SK-MEL-5 (cell line): ENCODE results near the gene TEDC1. TPM values are rescaled to one million over a fixed set of nuclear protein-coding genes. Genes with fewer than 3 reads are reported as not detected.
A peak's percentile ranks its signal among the peaks of the same experiment; 100 is the strongest.

Source experiments
- DNase-seq: peaks from one replicate; pipeline ENCODE4 v3.0.0-alpha.2; 2016; ENCODE audit warnings: low read depth, low spot score
- in situ Hi-C: cut with HindIII; loops from 2 replicates; pipeline ENCODE4 v1.10.0; 2016; ENCODE audit warnings: low sequenced_read_pairs, high pct_unique_total_duplicates, low pct_unique_long_range_greater_than_20kb
- total RNA-seq: library from RNA; depleted of rRNA; stranded (reverse); fragments of >200 nt; shearing (Covaris generic); gene quantifications from 2 replicates; pipeline ENCODE4 v1.2.3, GENCODE V29; 2014

TEDC1 gene
- total RNA-seq, 1 experiment from 2014 or later: 15.1 TPM

GRCh38 chr14:105499256-105500035, 8.4 kb downstream of the TEDC1 start:
- in situ Hi-C loops: no loop called here
- DNase-seq: peak; percentile 93

GRCh38 chr14:105500036-105500725, 9.1 kb downstream of the TEDC1 start:
- no peak for DNase-seq
- in situ Hi-C loops: no loop called here

- DNase-seq: no peak
- in situ Hi-C loops: no loop called here
Measured at GRCh38 chr14:105500726-105501101, 9.7 kb downstream of the TEDC1 start.

GRCh38 chr14:105501504-105502291, 10.7 kb downstream of the TEDC1 start:
- in situ Hi-C loops: no loop called here
- no peak for DNase-seq

- in situ Hi-C loops: no loop called here
- DNase-seq: no peak
Measured at GRCh38 chr14:105502446-105503295, 11.6 kb downstream of the TEDC1 start.

GRCh38 chr14:105503296-105503640, 12.2 kb downstream of the TEDC1 start:
- in situ Hi-C loops: no loop called here
- no peak for DNase-seq

GRCh38 chr14:105503935-105504692, 13.1 kb downstream of the TEDC1 start:
- no peak for DNase-seq
- in situ Hi-C loops: no loop called here

GRCh38 chr14:105505101-105505500, 14.1 kb downstream of the TEDC1 start:
- in situ Hi-C loops: no loop called here

GRCh38 chr14:105507247-105507646, 16.2 kb downstream of the TEDC1 start:
- DNase-seq: no peak
- in situ Hi-C loops: no loop called here

More at GRCh38 chr14:105505101-105505500, 14.1 kb downstream of the TEDC1 start:
- no peak for DNase-seq

- in situ Hi-C loops: no loop called here
- no peak for DNase-seq
Measured at GRCh38 chr14:105508069-105508468, 17.0 kb downstream of the TEDC1 start.

- no peak for DNase-seq
- in situ Hi-C loops: no loop called here
Measured at GRCh38 chr14:105508601-105509000, 17.6 kb downstream of the TEDC1 start.

- in situ Hi-C loops: no loop called here
- DNase-seq: peak; percentile 28
Measured at GRCh38 chr14:105517096-105517495, 26.1 kb downstream of the TEDC1 start.

- in situ Hi-C loops: no loop called here
- DNase-seq: no peak
Measured at GRCh38 chr14:105519946-105520698, 29.1 kb downstream of the TEDC1 start.

GRCh38 chr14:105525326-105525725, 34.3 kb downstream of the TEDC1 start:
- no peak for DNase-seq
- in situ Hi-C loops: no loop called here

GRCh38 chr14:105525861-105526775, 35.1 kb downstream of the TEDC1 start, which contains the start of gene TMEM121:
TSS of gene TMEM121 (plus strand) at chr14:105526583. CDS start at chr14:105528835, 2,252 bp downstream.
- in situ Hi-C loops: no loop called here
- DNase-seq: peak; percentile 50
